Rectal smooth muscle tissue (tissue), 1 donor: ENCODE data around the gene TDRKH.
A peak's percentile ranks its signal among the peaks of the same experiment; 100 is the strongest.

Source experiments
- H3K27ac ChIP-seq: one replicate; pipeline ENCODE4 v1.7.0; 2013; ENCODE audit warnings: low read depth, low read length, inconsistent platforms
- H3K27me3 ChIP-seq: one replicate; pipeline ENCODE4 v1.7.0; 2013; ENCODE audit warnings: low read length; ENCODE audit not compliant: control insufficient read depth, insufficient read depth
- H3K36me3 ChIP-seq: one replicate; pipeline ENCODE4 v1.7.0; 2013; ENCODE audit warnings: low read length; ENCODE audit not compliant: control insufficient read depth, insufficient read depth
- H3K4me1 ChIP-seq: one replicate; pipeline ENCODE4 v1.7.0; 2013; ENCODE audit warnings: low read length; ENCODE audit not compliant: control insufficient read depth, insufficient read depth
- H3K4me3 ChIP-seq: one replicate; pipeline ENCODE4 v1.7.0; 2013; ENCODE audit warnings: low read length
- H3K9ac ChIP-seq: one replicate; pipeline ENCODE4 v1.7.0; 2013; ENCODE audit warnings: low read length

TDRKH gene

GRCh38 chr1:151805066-151805820 lies 14.9 kb upstream of the TDRKH start, which contains the start of gene LINGO4:
Gene LINGO4, minus strand, starts transcription at chr1:151805419. Its CDS starts 2,715 bp downstream, at chr1:151802704.
- no peak within 1 kb of the TSS for H3K9ac ChIP-seq
- no peak within 1 kb of the TSS for H3K4me3 ChIP-seq
- no peak within 1 kb of the TSS for H3K27ac ChIP-seq
- H3K27me3 ChIP-seq = no peaks in the 10 kb centered on the region
- H3K36me3 ChIP-seq = no peaks in the 10 kb centered on the region
- no peaks in the 10 kb centered on the region for H3K4me1 ChIP-seq

- H3K4me1 ChIP-seq = no peaks in the 10 kb centered on the region
- H3K36me3 ChIP-seq = no peaks in the 10 kb centered on the region
- H3K9ac ChIP-seq = no peak overlapping the region
- no peak overlapping the region for H3K27ac ChIP-seq
- no peak overlapping the region for H3K4me3 ChIP-seq
- no peaks in the 10 kb centered on the region for H3K27me3 ChIP-seq
Observed at GRCh38 chr1:151803915-151804314, 13.6 kb upstream of the TDRKH start.

GRCh38 chr1:151803164-151803563 lies 12.9 kb upstream of the TDRKH start:
- Histone ChIP-seq H3K27ac (no peak overlapping the region), H3K36me3 (no peaks in the 10 kb centered on the region), H3K4me1 (no peaks in the 10 kb centered on the region), H3K27me3 (no peaks in the 10 kb centered on the region), H3K4me3 (no peak overlapping the region), H3K9ac (no peak overlapping the region)

- Histone ChIP-seq H3K27me3 (no peaks in the 10 kb centered on the region), H3K4me1 (no peaks in the 10 kb centered on the region), H3K36me3 (no peaks in the 10 kb centered on the region), H3K4me3 (no peak overlapping the region), H3K27ac (no peak overlapping the region), H3K9ac (no peak overlapping the region)
Observed at GRCh38 chr1:151802372-151802771, 12.1 kb upstream of the TDRKH start.

GRCh38 chr1:151801846-151802245 lies 11.5 kb upstream of the TDRKH start:
- Histone ChIP-seq H3K9ac (no peak overlapping the region), H3K27ac (no peak overlapping the region), H3K27me3 (no peaks in the 10 kb centered on the region), H3K4me1 (no peaks in the 10 kb centered on the region), H3K36me3 (no peaks in the 10 kb centered on the region), H3K4me3 (no peak overlapping the region)

- no peaks in the 10 kb centered on the region for H3K4me1 ChIP-seq
- no peaks in the 10 kb centered on the region for H3K36me3 ChIP-seq
- H3K4me3 ChIP-seq = no peak overlapping the region
- H3K27ac ChIP-seq = no peak overlapping the region
- H3K9ac ChIP-seq = no peak overlapping the region
- no peaks in the 10 kb centered on the region for H3K27me3 ChIP-seq
Observed at GRCh38 chr1:151801310-151801820, 11.1 kb upstream of the TDRKH start.

- no peak overlapping the region for H3K4me3 ChIP-seq
- no peak overlapping the region for H3K9ac ChIP-seq
- H3K27ac ChIP-seq = no peak overlapping the region
- H3K27me3 ChIP-seq = no peaks in the 10 kb centered on the region
- no peaks in the 10 kb centered on the region for H3K36me3 ChIP-seq
- no peaks in the 10 kb centered on the region for H3K4me1 ChIP-seq
Observed at GRCh38 chr1:151800830-151801229, 10.5 kb upstream of the TDRKH start.

GRCh38 chr1:151799179-151800022 lies 9.1 kb upstream of the TDRKH start:
- no peak overlapping the region for H3K4me3 ChIP-seq
- no peak overlapping the region for H3K9ac ChIP-seq
- H3K36me3 ChIP-seq = no peaks in the 10 kb centered on the region
- no peaks in the 10 kb centered on the region for H3K4me1 ChIP-seq
- no peaks in the 10 kb centered on the region for H3K27me3 ChIP-seq
- no peak overlapping the region for H3K27ac ChIP-seq

GRCh38 chr1:151798571-151798970 lies 8.3 kb upstream of the TDRKH start:
- H3K9ac ChIP-seq = no peak overlapping the region
- no peak overlapping the region for H3K27ac ChIP-seq
- no peaks in the 10 kb centered on the region for H3K27me3 ChIP-seq
- H3K36me3 ChIP-seq = no peaks in the 10 kb centered on the region
- no peaks in the 10 kb centered on the region for H3K4me1 ChIP-seq
- no peak overlapping the region for H3K4me3 ChIP-seq

GRCh38 chr1:151790940-151791651 lies 796 bp upstream of the TDRKH start:
- Histone ChIP-seq H3K36me3 (no peaks in the 10 kb centered on the region), H3K27ac (no peak overlapping the region), H3K9ac (peak overlapping the region; percentile 32), H3K4me3 (peak overlapping the region; percentile 95), H3K27me3 (no peaks in the 10 kb centered on the region), H3K4me1 (peaks cover 5% of the 10 kb centered on the region)

GRCh38 chr1:151787689-151788088 lies 2.6 kb downstream of the TDRKH start:
- Histone ChIP-seq H3K27ac (no peak overlapping the region), H3K4me3 (no peak overlapping the region), H3K4me1 (peaks cover 5% of the 10 kb centered on the region), H3K9ac (no peak overlapping the region), H3K36me3 (no peaks in the 10 kb centered on the region), H3K27me3 (no peaks in the 10 kb centered on the region)

GRCh38 chr1:151783796-151784195 lies 6.5 kb downstream of the TDRKH start:
- Histone ChIP-seq H3K27ac (no peak overlapping the region), H3K9ac (no peak overlapping the region), H3K4me3 (no peak overlapping the region), H3K27me3 (no peaks in the 10 kb centered on the region), H3K36me3 (no peaks in the 10 kb centered on the region), H3K4me1 (no peaks in the 10 kb centered on the region)
